WTC11 (cell line): Measurements from ENCODE around the gene KRTCAP3. TPM values are rescaled to one million over a fixed set of nuclear protein-coding genes. Genes with fewer than 3 reads are reported as not detected.

Source experiments
- ATAC-seq: fragments of 200-7000 bp; cut with Tn5 transposase; 2 replicates; pipeline ENCODE4 v1.10.0; 2021; ENCODE audit warnings: mild to moderate bottlenecking, moderate library complexity
- CTCF ChIA-PET: fragments of 300-600 bp; sonication (Branson Sonifier 250); formaldehyde crosslinking; loops from one replicate; lab custom pipeline; 2021; ENCODE audit warnings: antibody characterized with exemption; lab: Charles Lee
- POLR2A ChIA-PET: fragments of 350-600 bp; sonication (Branson Sonifier 250); formaldehyde crosslinking; loops from one replicate; lab custom pipeline; 2021; ENCODE audit warnings: antibody characterized with exemption; lab: Charles Lee
- DNase-seq: peaks from one replicate; pipeline ENCODE4 v3.0.0; 2021; ENCODE audit warnings: low spot score
- H3K27ac Mint-ChIP-seq: 2 replicates; pipeline ENCODE4 v1.8.0; 2021; ENCODE audit warnings: mixed read lengths
- H3K27me3 Mint-ChIP-seq: 2 replicates; pipeline ENCODE4 v1.8.0; 2021; ENCODE audit warnings: low read depth, mild to moderate bottlenecking, moderate library complexity, mixed read lengths
- H3K36me3 Mint-ChIP-seq: 2 replicates; pipeline ENCODE4 v1.8.0; 2021; ENCODE audit warnings: mixed read lengths
- H3K4me1 Mint-ChIP-seq: 2 replicates; pipeline ENCODE4 v1.8.0; 2022; ENCODE audit warnings: mixed read lengths
- H3K4me3 Mint-ChIP-seq: 2 replicates; pipeline ENCODE4 v1.8.0; 2021; ENCODE audit warnings: mild to moderate bottlenecking, moderate library complexity, mixed read lengths
- H3K9me3 Mint-ChIP-seq: 2 replicates; pipeline ENCODE4 v1.8.0; 2021; ENCODE audit warnings: mixed read lengths
- CREB1 ChIP-seq: sonication (generic); formaldehyde crosslinking; IDR thresholded peaks from 2 replicates; pipeline ENCODE4 v1.8.0; 2023; ENCODE audit warnings: mild to moderate bottlenecking, missing genetic modification reagents
- EMX1 ChIP-seq: fragments of 250-450 bp; sonication (Bioruptor Pico); IDR thresholded peaks from 2 replicates; pipeline ENCODE4 v1.8.0; 2021; ENCODE audit warnings: mild to moderate bottlenecking
- FOXP1 ChIP-seq: sonication (generic); formaldehyde crosslinking; IDR thresholded peaks from 2 replicates; pipeline ENCODE4 v1.8.0; 2022; ENCODE audit warnings: missing genetic modification reagents, mild to moderate bottlenecking, moderate library complexity, borderline replicate concordance
- MYBL2 ChIP-seq: sonication (generic); formaldehyde crosslinking; IDR thresholded peaks from 2 replicates; pipeline ENCODE4 v1.8.1; 2023; ENCODE audit warnings: mild to moderate bottlenecking, moderate library complexity, missing genetic modification reagents
- NFE2L1 ChIP-seq: sonication (generic); formaldehyde crosslinking; IDR thresholded peaks from 2 replicates; pipeline ENCODE4 v1.8.1; 2023; ENCODE audit warnings: missing genetic modification reagents
- RORB ChIP-seq: fragments of 250-450 bp; sonication (Bioruptor Pico); IDR thresholded peaks from 2 replicates; pipeline ENCODE4 v1.9.0; 2021; ENCODE audit warnings: mild to moderate bottlenecking
- TCF7 ChIP-seq: sonication (generic); formaldehyde crosslinking; IDR thresholded peaks from 2 replicates; pipeline ENCODE4 v1.8.0; 2022; ENCODE audit warnings: mild to moderate bottlenecking, low read depth, missing genetic modification reagents, moderate library complexity
- ZNF317 ChIP-seq: sonication (generic); formaldehyde crosslinking; IDR thresholded peaks from 2 replicates; pipeline ENCODE4 v1.8.1; 2023; ENCODE audit warnings: low read depth, mild to moderate bottlenecking, moderate library complexity, missing genetic modification reagents, borderline replicate concordance
- ZNF416 ChIP-seq: fragments of 250-450 bp; sonication (Bioruptor Pico); IDR thresholded peaks from 2 replicates; pipeline ENCODE4 v1.9.0; 2021; ENCODE audit warnings: mild to moderate bottlenecking, inconsistent platforms
- ZNF423 ChIP-seq: fragments of 250-450 bp; sonication (Bioruptor Pico); IDR thresholded peaks from 2 replicates; pipeline ENCODE4 v2.1.2; 2022; ENCODE audit warnings: mild to moderate bottlenecking, moderate library complexity
- total RNA-seq: library from RNA; stranded (reverse); gene quantifications from 3 replicates; pipeline ENCODE4 v1.2.3, GENCODE V29; 2021
- TF ChIP-seq, protein P1 (sequence below): sonication (generic); formaldehyde crosslinking; IDR thresholded peaks from 2 replicates; pipeline ENCODE4 v1.8.1; 2023; ENCODE audit warnings: mild to moderate bottlenecking, missing genetic modification reagents, borderline replicate concordance
- TF ChIP-seq, protein P2 (sequence below): fragments of 250-450 bp; sonication (Bioruptor Pico); IDR thresholded peaks from 2 replicates; pipeline ENCODE4 v2.1.2; 2022; ENCODE audit warnings: mild to moderate bottlenecking, moderate library complexity
- TF ChIP-seq, protein P3 (sequence below): sonication (generic); formaldehyde crosslinking; IDR thresholded peaks from 2 replicates; pipeline ENCODE4 v1.8.1; 2022; ENCODE audit warnings: missing genetic modification reagents, borderline replicate concordance
- TF ChIP-seq, protein P4 (sequence below): sonication (generic); formaldehyde crosslinking; IDR thresholded peaks from 2 replicates; pipeline ENCODE4 v1.8.1; 2023; ENCODE audit warnings: mild to moderate bottlenecking, missing genetic modification reagents
- TF ChIP-seq, protein P5 (sequence below): sonication (generic); formaldehyde crosslinking; IDR thresholded peaks from 2 replicates; pipeline ENCODE4 v1.8.1; 2022; ENCODE audit warnings: mild to moderate bottlenecking, moderate library complexity, missing genetic modification reagents

KRTCAP3 gene
- total RNA-seq, 1 experiment from 2014 or later: 41.9 TPM

DNA sequence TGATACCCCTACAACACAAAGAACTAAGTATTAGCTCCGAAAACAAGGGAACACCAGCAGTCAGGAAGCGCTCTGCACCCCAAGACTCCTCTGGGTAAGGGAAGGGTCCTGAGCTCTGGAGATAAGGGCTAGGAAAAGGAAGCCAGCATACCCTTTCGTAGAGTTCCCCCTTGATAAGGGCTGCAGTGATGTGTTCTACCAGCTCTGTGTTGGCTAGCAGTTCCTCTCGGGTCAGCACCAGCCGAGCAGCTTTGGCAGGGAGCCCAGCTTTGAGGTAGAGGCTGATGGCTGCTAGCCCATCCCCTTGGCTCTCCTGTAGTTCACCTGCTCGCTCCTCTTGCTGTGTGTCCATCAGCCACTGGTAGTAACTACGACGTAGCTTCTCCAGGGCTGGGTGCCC, 18.9 kb downstream of the KRTCAP3 start:
- no peak for DNase-seq
- no peaks in the 10 kb centered on the region for H3K27me3 Mint-ChIP-seq
- POLR2A ChIA-PET: no interaction called here
- CTCF ChIA-PET: no interaction called here
- no peak for ATAC-seq
- no peaks in the 10 kb centered on the region for H3K9me3 Mint-ChIP-seq
- no peak overlapping the region for H3K27ac Mint-ChIP-seq
- TF ChIP-seq, protein P1, sequence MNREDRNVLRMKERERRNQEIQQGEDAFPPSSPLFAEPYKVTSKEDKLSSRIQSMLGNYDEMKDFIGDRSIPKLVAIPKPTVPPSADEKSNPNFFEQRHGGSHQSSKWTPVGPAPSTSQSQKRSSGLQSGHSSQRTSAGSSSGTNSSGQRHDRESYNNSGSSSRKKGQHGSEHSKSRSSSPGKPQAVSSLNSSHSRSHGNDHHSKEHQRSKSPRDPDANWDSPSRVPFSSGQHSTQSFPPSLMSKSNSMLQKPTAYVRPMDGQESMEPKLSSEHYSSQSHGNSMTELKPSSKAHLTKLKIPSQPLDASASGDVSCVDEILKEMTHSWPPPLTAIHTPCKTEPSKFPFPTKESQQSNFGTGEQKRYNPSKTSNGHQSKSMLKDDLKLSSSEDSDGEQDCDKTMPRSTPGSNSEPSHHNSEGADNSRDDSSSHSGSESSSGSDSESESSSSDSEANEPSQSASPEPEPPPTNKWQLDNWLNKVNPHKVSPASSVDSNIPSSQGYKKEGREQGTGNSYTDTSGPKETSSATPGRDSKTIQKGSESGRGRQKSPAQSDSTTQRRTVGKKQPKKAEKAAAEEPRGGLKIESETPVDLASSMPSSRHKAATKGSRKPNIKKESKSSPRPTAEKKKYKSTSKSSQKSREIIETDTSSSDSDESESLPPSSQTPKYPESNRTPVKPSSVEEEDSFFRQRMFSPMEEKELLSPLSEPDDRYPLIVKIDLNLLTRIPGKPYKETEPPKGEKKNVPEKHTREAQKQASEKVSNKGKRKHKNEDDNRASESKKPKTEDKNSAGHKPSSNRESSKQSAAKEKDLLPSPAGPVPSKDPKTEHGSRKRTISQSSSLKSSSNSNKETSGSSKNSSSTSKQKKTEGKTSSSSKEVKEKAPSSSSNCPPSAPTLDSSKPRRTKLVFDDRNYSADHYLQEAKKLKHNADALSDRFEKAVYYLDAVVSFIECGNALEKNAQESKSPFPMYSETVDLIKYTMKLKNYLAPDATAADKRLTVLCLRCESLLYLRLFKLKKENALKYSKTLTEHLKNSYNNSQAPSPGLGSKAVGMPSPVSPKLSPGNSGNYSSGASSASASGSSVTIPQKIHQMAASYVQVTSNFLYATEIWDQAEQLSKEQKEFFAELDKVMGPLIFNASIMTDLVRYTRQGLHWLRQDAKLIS (CRISPR knock-in tag): no peak
- TF ChIP-seq, protein P2, sequence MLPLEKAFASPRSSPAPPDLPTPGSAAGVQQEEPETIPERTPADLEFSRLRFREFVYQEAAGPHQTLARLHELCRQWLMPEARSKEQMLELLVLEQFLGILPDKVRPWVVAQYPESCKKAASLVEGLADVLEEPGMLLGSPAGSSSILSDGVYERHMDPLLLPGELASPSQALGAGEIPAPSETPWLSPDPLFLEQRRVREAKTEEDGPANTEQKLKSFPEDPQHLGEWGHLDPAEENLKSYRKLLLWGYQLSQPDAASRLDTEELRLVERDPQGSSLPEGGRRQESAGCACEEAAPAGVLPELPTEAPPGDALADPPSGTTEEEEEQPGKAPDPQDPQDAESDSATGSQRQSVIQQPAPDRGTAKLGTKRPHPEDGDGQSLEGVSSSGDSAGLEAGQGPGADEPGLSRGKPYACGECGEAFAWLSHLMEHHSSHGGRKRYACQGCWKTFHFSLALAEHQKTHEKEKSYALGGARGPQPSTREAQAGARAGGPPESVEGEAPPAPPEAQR: no peak
- peaks cover 6% of the 10 kb centered on the region; the same call in 1 of the 2 replicates for H3K4me1 Mint-ChIP-seq
- no peak overlapping the region for H3K4me3 Mint-ChIP-seq
- H3K36me3 Mint-ChIP-seq: peaks cover 9% of the 10 kb centered on the region

DNA sequence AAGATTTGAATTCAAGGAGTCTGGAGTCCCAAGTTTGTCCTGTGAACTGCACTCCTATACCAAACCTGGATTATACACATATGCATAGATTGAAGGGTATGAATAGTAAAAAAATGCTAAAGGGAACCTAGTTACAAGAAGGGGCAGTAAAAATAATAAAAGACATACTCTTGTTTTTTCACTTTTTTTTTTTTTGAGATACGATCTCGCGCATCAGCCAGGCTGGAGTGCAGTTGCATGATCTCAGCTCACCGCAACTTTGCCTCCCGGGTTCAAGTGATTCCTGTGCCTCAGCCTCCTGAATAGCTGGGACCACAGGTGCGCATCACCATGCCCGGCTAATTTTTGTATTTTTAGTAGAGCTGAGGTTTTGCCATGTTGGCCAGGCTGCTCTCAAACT, 22.3 kb downstream of the KRTCAP3 start:
- H3K4me3 Mint-ChIP-seq: no peak overlapping the region
- H3K4me1 Mint-ChIP-seq: peaks cover 6% of the 10 kb centered on the region; the same call in 1 of the 2 replicates
- no peaks in the 10 kb centered on the region for H3K36me3 Mint-ChIP-seq
- no peak for DNase-seq
- H3K27me3 Mint-ChIP-seq: no peaks in the 10 kb centered on the region
- CTCF ChIA-PET: no interaction called here
- POLR2A ChIA-PET: no interaction called here
- no peak for ATAC-seq
- no peak for TF ChIP-seq EMX1
- TF ChIP-seq CREB1 (CRISPR knock-in tag): no peak
- TF ChIP-seq, protein P3, sequence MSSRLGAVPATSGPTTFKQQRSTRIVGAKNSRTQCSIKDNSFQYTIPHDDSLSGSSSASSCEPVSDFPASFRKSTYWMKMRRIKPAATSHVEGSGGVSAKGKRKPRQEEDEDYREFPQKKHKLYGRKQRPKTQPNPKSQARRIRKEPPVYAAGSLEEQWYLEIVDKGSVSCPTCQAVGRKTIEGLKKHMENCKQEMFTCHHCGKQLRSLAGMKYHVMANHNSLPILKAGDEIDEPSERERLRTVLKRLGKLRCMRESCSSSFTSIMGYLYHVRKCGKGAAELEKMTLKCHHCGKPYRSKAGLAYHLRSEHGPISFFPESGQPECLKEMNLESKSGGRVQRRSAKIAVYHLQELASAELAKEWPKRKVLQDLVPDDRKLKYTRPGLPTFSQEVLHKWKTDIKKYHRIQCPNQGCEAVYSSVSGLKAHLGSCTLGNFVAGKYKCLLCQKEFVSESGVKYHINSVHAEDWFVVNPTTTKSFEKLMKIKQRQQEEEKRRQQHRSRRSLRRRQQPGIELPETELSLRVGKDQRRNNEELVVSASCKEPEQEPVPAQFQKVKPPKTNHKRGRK (CRISPR knock-in tag): no peak
- no peak for TF ChIP-seq FOXP1 (CRISPR knock-in tag)
- TF ChIP-seq, protein P1 (CRISPR knock-in tag): no peak
- TF ChIP-seq ZNF416 (CRISPR knock-in tag): no peak
- no peak for TF ChIP-seq RORB (CRISPR knock-in tag)
- TF ChIP-seq, protein P4, sequence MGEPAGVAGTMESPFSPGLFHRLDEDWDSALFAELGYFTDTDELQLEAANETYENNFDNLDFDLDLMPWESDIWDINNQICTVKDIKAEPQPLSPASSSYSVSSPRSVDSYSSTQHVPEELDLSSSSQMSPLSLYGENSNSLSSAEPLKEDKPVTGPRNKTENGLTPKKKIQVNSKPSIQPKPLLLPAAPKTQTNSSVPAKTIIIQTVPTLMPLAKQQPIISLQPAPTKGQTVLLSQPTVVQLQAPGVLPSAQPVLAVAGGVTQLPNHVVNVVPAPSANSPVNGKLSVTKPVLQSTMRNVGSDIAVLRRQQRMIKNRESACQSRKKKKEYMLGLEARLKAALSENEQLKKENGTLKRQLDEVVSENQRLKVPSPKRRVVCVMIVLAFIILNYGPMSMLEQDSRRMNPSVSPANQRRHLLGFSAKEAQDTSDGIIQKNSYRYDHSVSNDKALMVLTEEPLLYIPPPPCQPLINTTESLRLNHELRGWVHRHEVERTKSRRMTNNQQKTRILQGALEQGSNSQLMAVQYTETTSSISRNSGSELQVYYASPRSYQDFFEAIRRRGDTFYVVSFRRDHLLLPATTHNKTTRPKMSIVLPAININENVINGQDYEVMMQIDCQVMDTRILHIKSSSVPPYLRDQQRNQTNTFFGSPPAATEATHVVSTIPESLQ (CRISPR knock-in tag): no peak
- TF ChIP-seq ZNF317 (CRISPR knock-in tag): no peak
- TF ChIP-seq MYBL2 (CRISPR knock-in tag): no peak
- no peak for TF ChIP-seq TCF7 (CRISPR knock-in tag)
- TF ChIP-seq ZNF423 (CRISPR knock-in tag): no peak
- no peak for TF ChIP-seq NFE2L1 (CRISPR knock-in tag)
- TF ChIP-seq, protein P5, sequence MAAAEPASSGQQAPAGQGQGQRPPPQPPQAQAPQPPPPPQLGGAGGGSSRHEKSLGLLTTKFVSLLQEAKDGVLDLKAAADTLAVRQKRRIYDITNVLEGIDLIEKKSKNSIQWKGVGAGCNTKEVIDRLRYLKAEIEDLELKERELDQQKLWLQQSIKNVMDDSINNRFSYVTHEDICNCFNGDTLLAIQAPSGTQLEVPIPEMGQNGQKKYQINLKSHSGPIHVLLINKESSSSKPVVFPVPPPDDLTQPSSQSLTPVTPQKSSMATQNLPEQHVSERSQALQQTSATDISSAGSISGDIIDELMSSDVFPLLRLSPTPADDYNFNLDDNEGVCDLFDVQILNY: no peak
- H3K9me3 Mint-ChIP-seq: no peaks in the 10 kb centered on the region
- H3K27ac Mint-ChIP-seq: no peak overlapping the region
